Placental pericyte (primary cell): ENCODE measurements around the gene CT45A7. TPM values are rescaled to one million over a fixed set of nuclear protein-coding genes. Genes with fewer than 3 reads are reported as not detected.

ENCODE experiments used
- total RNA-seq: library from RNA; depleted of rRNA; stranded (reverse); fragments of >200 nt; gene quantifications from 2 replicates; pipeline ENCODE4 v1.2.3, GENCODE V29; 2012

CT45A7 gene
- not detected in 2 replicates for total RNA-seq

GRCh38 chrX:135837180-135837579 is at the start of gene CT45A7:
CT45A7 (minus strand) TSS chrX:135837280; CDS start chrX:135833533, 3,747 bp downstream.

GRCh38 chrX:135871712-135872111 is 34.6 kb upstream of the CT45A7 start, which contains the start of gene CT45A9:
CT45A9 (minus strand) TSS chrX:135871812; CDS start chrX:135868061, 3,751 bp downstream.

GRCh38 chrX:135854438-135854837 is 17.4 kb upstream of the CT45A7 start, which contains the start of gene CT45A8:
CT45A8 (minus strand) TSS chrX:135854538; CDS start chrX:135850783, 3,755 bp downstream.

GRCh38 chrX:135819912-135820311 is 17.2 kb downstream of the CT45A7 start, which contains the start of gene CT45A2:
CT45A2 (minus strand) TSS chrX:135820012; CDS start chrX:135816265, 3,747 bp downstream.

DNA sequence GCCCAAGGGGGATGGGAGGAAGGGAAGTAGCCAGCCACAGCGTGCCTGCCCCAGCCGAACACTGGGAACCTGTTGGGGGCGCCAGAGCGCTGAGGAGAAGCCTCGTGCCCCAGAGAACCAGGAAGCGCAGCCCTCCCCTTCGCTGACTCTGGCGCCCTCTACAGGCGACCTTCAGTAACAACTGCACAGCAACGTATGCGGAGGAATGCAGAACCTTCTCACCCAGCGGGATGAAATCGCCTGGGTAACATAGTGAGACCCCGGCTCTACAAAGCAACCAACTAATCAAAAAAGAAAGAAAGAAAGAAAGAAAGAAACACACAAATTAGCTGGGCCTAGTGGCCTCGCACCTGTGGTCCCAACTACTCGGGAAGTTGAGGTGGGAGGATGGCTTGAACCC is 34.4 kb downstream of the CT45A7 start, which contains the start of gene CT45A6:
CT45A6 (minus strand) TSS at position 101 of the 400 bp plus-strand sequence. CDS start 3,794 bp downstream, outside the sequence.

DNA sequence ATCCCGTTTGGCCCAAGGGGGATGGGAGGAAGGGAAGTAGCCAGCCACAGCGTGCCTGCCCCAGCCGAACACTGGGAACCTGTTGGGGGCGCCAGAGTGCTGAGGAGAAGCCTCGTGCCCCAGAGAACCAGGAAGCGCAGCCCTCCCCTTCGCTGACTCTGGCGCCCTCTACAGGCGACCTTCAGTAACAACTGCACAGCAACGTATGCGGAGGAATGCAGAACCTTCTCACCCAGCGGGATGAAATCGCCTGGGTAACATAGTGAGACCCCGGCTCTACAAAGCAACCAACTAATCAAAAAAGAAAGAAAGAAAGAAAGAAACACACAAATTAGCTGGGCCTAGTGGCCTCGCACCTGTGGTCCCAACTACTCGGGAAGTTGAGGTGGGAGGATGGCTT is 51.7 kb downstream of the CT45A7 start, which contains the start of gene CT45A5:
CT45A5 (minus strand) TSS at position 101 of the 400 bp plus-strand sequence. CDS start 3,774 bp downstream, outside the sequence.

Other genes starting within 250 kb of the CT45A7 start
- not detected in 2 replicates for gene CT45A1, start 123.6 kb downstream of the CT45A7 start, total RNA-seq
- not detected in 2 replicates for gene CT45A3, start 69.1 kb downstream of the CT45A7 start, total RNA-seq
- gene CT45A5, start 51.8 kb downstream of the CT45A7 start, total RNA-seq = not detected in 2 replicates
- not detected in 2 replicates for gene CT45A6, start 34.5 kb downstream of the CT45A7 start, total RNA-seq
- gene CT45A2, start 17.3 kb downstream of the CT45A7 start, total RNA-seq = not detected in 2 replicates
- not detected in 2 replicates for gene CT45A8, start 17.3 kb upstream of the CT45A7 start, total RNA-seq
- gene CT45A9, start 34.5 kb upstream of the CT45A7 start, total RNA-seq = not detected in 2 replicates
- gene CT45A10, start 56.2 kb upstream of the CT45A7 start, total RNA-seq = not detected in 2 replicates
- gene SAGE1, start 56.4 kb upstream of the CT45A7 start, total RNA-seq = not detected in 2 replicates
- 19.3 and 32.4 TPM in 2 replicates for gene MMGT1, start 136.7 kb upstream of the CT45A7 start, total RNA-seq
- 13.8 and 24.5 TPM in 2 replicates for gene SLC9A6, start 148.2 kb upstream of the CT45A7 start, total RNA-seq